HG03095 (cell line): Measurements from ENCODE around the gene TMC8.

Source experiments
- ATAC-seq: cut with Tn5 transposase; IDR thresholded peaks from one replicate; pipeline ENCODE4 v1.9.1; 2021; ENCODE audit warnings: moderate library complexity; ENCODE audit not compliant: unreplicated experiment

Gene TMC8

GRCh38 chr17:78122931-78123249 lies 7.7 kb upstream of the TMC8 start:
- ATAC-seq: no peak

GRCh38 chr17:78123258-78123929 lies 7.2 kb upstream of the TMC8 start:
- no peak for ATAC-seq

GRCh38 chr17:78124081-78124835 lies 6.3 kb upstream of the TMC8 start:
- ATAC-seq: no peak

GRCh38 chr17:78124836-78125137 lies 5.8 kb upstream of the TMC8 start:
- ATAC-seq: no peak

- no peak for ATAC-seq
Observed at GRCh38 chr17:78125138-78125913, 5.2 kb upstream of the TMC8 start.

GRCh38 chr17:78125976-78126894 lies 4.3 kb upstream of the TMC8 start:
- ATAC-seq: no peak

- no peak for ATAC-seq
Observed at GRCh38 chr17:78126895-78127238, 3.7 kb upstream of the TMC8 start.

- no peak for ATAC-seq
Observed at GRCh38 chr17:78127239-78127887, 3.2 kb upstream of the TMC8 start.

- no peak for ATAC-seq
Observed at GRCh38 chr17:78127888-78128550, 2.6 kb upstream of the TMC8 start.

GRCh38 chr17:78128551-78129350 lies 1.8 kb upstream of the TMC8 start, which contains the start of gene TMC6:
Gene TMC6 (minus strand): TSS chr17:78128755. CDS start chr17:78126832, 1,923 bp downstream.
- ATAC-seq: no peak

- ATAC-seq: no peak
Observed at GRCh38 chr17:78129351-78130089, 1.1 kb upstream of the TMC8 start.

GRCh38 chr17:78130090-78130436 lies 508 bp upstream of the TMC8 start:
- no peak for ATAC-seq

GRCh38 chr17:78131172-78132083 lies 857 bp downstream of the TMC8 start:
- no peak for ATAC-seq

- no peak for ATAC-seq
Observed at GRCh38 chr17:78132084-78132676, 1.6 kb downstream of the TMC8 start.

GRCh38 chr17:78132767-78133178 lies 2.2 kb downstream of the TMC8 start:
- no peak for ATAC-seq

- no peak for ATAC-seq
Observed at GRCh38 chr17:78133179-78133951, 2.8 kb downstream of the TMC8 start.
